IMR-90 (cell line): Measurements from ENCODE around the gene DKK2. TPM values are rescaled to one million over a fixed set of nuclear protein-coding genes. Genes with fewer than 3 reads are reported as not detected.

ENCODE experiments used
- ATAC-seq: fragments of 200-7000 bp; cut with Tn5 transposase; 2 replicates; pipeline ENCODE4 v1.9.1; 2020; ENCODE audit warnings: low read depth, mild to moderate bottlenecking, moderate library complexity
- BruUV-seq: library from RNA; stranded (reverse); fragments of 400-500 nt; replicated peaks from 2 replicates; lab custom pipeline; 2021; lab: Mats Ljungman, UMichigan
- CTCF ChIA-PET: fragments of 300-600 bp; formaldehyde crosslinking; extraction: SDS; loops from one replicate; lab custom pipeline; 2021; ENCODE audit warnings: antibody characterized with exemption; lab: Yijun Ruan, JAX
- POLR2A ChIA-PET: fragments of 300-600 bp; sonication (Branson Sonifier 250); formaldehyde crosslinking; loops from one replicate; lab custom pipeline; 2022; ENCODE audit warnings: antibody characterized with exemption; ENCODE audit not compliant: unreplicated experiment; lab: Charles Lee
- DNase-seq: peaks from one replicate; pipeline ENCODE4 v3.0.0; 2013
- H2AFZ ChIP-seq: replicated peaks from 2 replicates; pipeline ENCODE3; 2013; ENCODE audit warnings: low read length, mild to moderate bottlenecking; ENCODE audit not compliant: poor library complexity
- H2AK5ac ChIP-seq: 2 replicates; pipeline ENCODE4 v1.6.1; 2013; ENCODE audit warnings: low read depth, low read length, inconsistent platforms
- H2AK9ac ChIP-seq: replicated peaks from 2 replicates; pipeline ENCODE3; 2013; ENCODE audit warnings: mild to moderate bottlenecking, low read depth, low read length, moderate library complexity; ENCODE audit not compliant: poor library complexity
- H2BK120ac ChIP-seq: 2 replicates; pipeline ENCODE4 v1.6.1; 2013; ENCODE audit warnings: low read depth, low read length, inconsistent platforms
- H2BK15ac ChIP-seq: 3 replicates; pipeline ENCODE4 v1.6.1; 2013; ENCODE audit warnings: low read depth, low read length, inconsistent platforms
- H2BK20ac ChIP-seq: 2 replicates; pipeline ENCODE4 v1.6.1; 2013; ENCODE audit warnings: low read depth, mild to moderate bottlenecking, inconsistent platforms, low read length, moderate library complexity
- H2BK5ac ChIP-seq: 2 replicates; pipeline ENCODE4 v1.6.1; 2013; ENCODE audit warnings: mild to moderate bottlenecking, low read depth, low read length, inconsistent platforms; ENCODE audit not compliant: poor library complexity, severe bottlenecking
- H3K14ac ChIP-seq: replicated peaks from 2 replicates; pipeline ENCODE4 v1.6.1; 2013; ENCODE audit warnings: low read depth, low read length, inconsistent platforms
- H3K18ac ChIP-seq: 2 replicates; pipeline ENCODE4 v1.6.1; 2013; ENCODE audit warnings: low read depth, low read length, control low read depth
- H3K23ac ChIP-seq: 2 replicates; pipeline ENCODE4 v1.6.1; 2013; ENCODE audit warnings: low read depth, low read length, inconsistent platforms
- H3K27ac ChIP-seq: 2 replicates; pipeline ENCODE4 v1.5.1; 2013; ENCODE audit warnings: mild to moderate bottlenecking, control low read depth, low read length; ENCODE audit not compliant: insufficient read depth
- H3K27me3 ChIP-seq: 2 replicates; pipeline ENCODE4 v1.6.1; 2013; ENCODE audit warnings: low read length; ENCODE audit not compliant: control insufficient read depth, insufficient read depth
- H3K36me3 ChIP-seq: 2 replicates; pipeline ENCODE4 v1.6.1; 2013; ENCODE audit warnings: low read length, mixed read lengths; ENCODE audit not compliant: control insufficient read depth, insufficient read depth
- H3K4ac ChIP-seq: 2 replicates; pipeline ENCODE4 v1.6.1; 2013; ENCODE audit warnings: low read depth, low read length, inconsistent platforms
- H3K4me1 ChIP-seq: 2 replicates; pipeline ENCODE4 v1.6.1; 2013; ENCODE audit warnings: low read length, mixed read lengths; ENCODE audit not compliant: control insufficient read depth, insufficient read depth
- H3K4me2 ChIP-seq: 2 replicates; pipeline ENCODE4 v1.6.1; 2013; ENCODE audit warnings: low read depth, mild to moderate bottlenecking, control low read depth, low read length, moderate library complexity
- H3K4me3 ChIP-seq: 2 replicates; pipeline ENCODE4 v1.5.1; 2013; ENCODE audit warnings: low read depth, mild to moderate bottlenecking, control low read depth, low read length, moderate library complexity; ENCODE audit not compliant: insufficient read depth
- H3K56ac ChIP-seq: 2 replicates; pipeline ENCODE4 v1.6.1; 2013; ENCODE audit warnings: low read length, inconsistent platforms; ENCODE audit not compliant: insufficient read depth; ENCODE audit errors: extremely low read depth
- H3K79me1 ChIP-seq, 2 experiments: 2 replicates each; pipeline ENCODE4 v1.6.1; 2013; ENCODE audit warnings: low read length in 2 of 2, inconsistent platforms in 1 of 2, low read depth in 1 of 2
- H3K9ac ChIP-seq: 2 replicates; pipeline ENCODE4 v1.6.1; 2013; ENCODE audit warnings: low read depth, low read length, control low read depth
- H3K9me1 ChIP-seq: 2 replicates; pipeline ENCODE4 v1.6.1; 2013; ENCODE audit warnings: low read length, inconsistent platforms; ENCODE audit not compliant: insufficient read depth
- H3K9me3 ChIP-seq: 2 replicates; pipeline ENCODE4 v1.6.1; 2013; ENCODE audit warnings: low read length; ENCODE audit not compliant: control insufficient read depth, insufficient read depth
- H4K20me1 ChIP-seq: 2 replicates; pipeline ENCODE4 v1.6.1; 2013; ENCODE audit warnings: low read length, inconsistent platforms; ENCODE audit not compliant: insufficient read depth
- H4K5ac ChIP-seq: 2 replicates; pipeline ENCODE4 v1.6.1; 2013; ENCODE audit warnings: mild to moderate bottlenecking, low read depth, low read length, control low read depth
- H4K8ac ChIP-seq, 2 experiments: 2 replicates each; pipeline ENCODE4 v1.6.1; 2013; ENCODE audit warnings: low read depth in 2 of 2, low read length in 2 of 2, control low read depth in 1 of 2, inconsistent platforms in 1 of 2
- H4K91ac ChIP-seq: 2 replicates; pipeline ENCODE4 v1.6.1; 2013; ENCODE audit warnings: low read depth, low read length, inconsistent platforms; ENCODE audit not compliant: insufficient read depth
- CEBPB ChIP-seq: IDR thresholded peaks from 2 replicates; pipeline ENCODE4 v1.6.1; 2012; ENCODE audit warnings: low read depth, low read length, improper control_type of control experiment
- CHD1 ChIP-seq: IDR thresholded peaks from 2 replicates; pipeline ENCODE4 v1.6.1; 2012; ENCODE audit warnings: low read depth, low read length, improper control_type of control experiment
- NFE2L2 ChIP-seq: fragments of 150-350 bp; IDR thresholded peaks from 2 replicates; pipeline ENCODE4 v1.6.1; 2016; ENCODE audit warnings: low read depth, mild to moderate bottlenecking, low read length
- dilution Hi-C: fragments of 300-500 bp; cut with HindIII; formaldehyde crosslinking; loops from one replicate; pipeline ENCODE4 v1.14.3; 2018; ENCODE audit warnings: low sequenced_read_pairs; ENCODE audit not compliant: unreplicated experiment
- in situ Hi-C: fragments of 300-500 bp; cut with MboI; formaldehyde crosslinking; loops from 3 replicates; pipeline ENCODE4 v1.14.3; 2019; ENCODE audit warnings: low sequenced_read_pairs, inconsistent platforms, mixed read lengths
- intact Hi-C: fragments of 100-400 bp; cut with micrococcal nuclease; formaldehyde crosslinking; loops from 2 replicates; pipeline ENCODE4 v1.10.0; 2022
- polyA plus RNA-seq, 3 experiments: library from polyadenylated mRNA; depleted of rRNA; stranded (reverse); fragments of >200 nt; gene quantifications; 2 replicates each; pipeline ENCODE4 v1.2.3, GENCODE V29; 2012; ENCODE audit warnings: low replicate concordance in 1 of 3
- total RNA-seq: library from RNA; depleted of rRNA; stranded (reverse); fragments of >200 nt; gene quantifications from 2 replicates; pipeline ENCODE4 v1.2.3, GENCODE V29; 2012
- TF ChIP-seq, protein P1 (sequence below): conservative IDR thresholded peaks from 2 replicates; pipeline ENCODE4 v1.5.1; 2012; ENCODE audit warnings: mild to moderate bottlenecking, low read depth, low read length, improper control_type of control experiment

The DKK2 gene
- total and polyA plus RNA-seq, 2 of the 4 experiments (the other 2 are of a cell fraction) = 0.39 to 0.72 TPM

- no peak overlapping the region for H3K4me2 ChIP-seq
- no peak overlapping the region for H4K8ac ChIP-seq
- H2AFZ ChIP-seq = no peak overlapping the region
- DNase-seq (no peak), ATAC-seq (no peak)
- POLR2A ChIA-PET = no interaction called here
- H2AK9ac ChIP-seq = no peak overlapping the region
- BruUV-seq = no TSS peak
- H3K23ac ChIP-seq = no peak overlapping the region
- in situ Hi-C loops = no loop called here
- H3K4ac ChIP-seq = no peak overlapping the region
- H2BK120ac ChIP-seq = no peak overlapping the region
- no peak overlapping the region for H3K14ac ChIP-seq
- no peak overlapping the region for H4K91ac ChIP-seq
- TF ChIP-seq NFE2L2 (no peak), CEBPB (no peak), CHD1 (no peak)
- TF ChIP-seq, protein P1, sequence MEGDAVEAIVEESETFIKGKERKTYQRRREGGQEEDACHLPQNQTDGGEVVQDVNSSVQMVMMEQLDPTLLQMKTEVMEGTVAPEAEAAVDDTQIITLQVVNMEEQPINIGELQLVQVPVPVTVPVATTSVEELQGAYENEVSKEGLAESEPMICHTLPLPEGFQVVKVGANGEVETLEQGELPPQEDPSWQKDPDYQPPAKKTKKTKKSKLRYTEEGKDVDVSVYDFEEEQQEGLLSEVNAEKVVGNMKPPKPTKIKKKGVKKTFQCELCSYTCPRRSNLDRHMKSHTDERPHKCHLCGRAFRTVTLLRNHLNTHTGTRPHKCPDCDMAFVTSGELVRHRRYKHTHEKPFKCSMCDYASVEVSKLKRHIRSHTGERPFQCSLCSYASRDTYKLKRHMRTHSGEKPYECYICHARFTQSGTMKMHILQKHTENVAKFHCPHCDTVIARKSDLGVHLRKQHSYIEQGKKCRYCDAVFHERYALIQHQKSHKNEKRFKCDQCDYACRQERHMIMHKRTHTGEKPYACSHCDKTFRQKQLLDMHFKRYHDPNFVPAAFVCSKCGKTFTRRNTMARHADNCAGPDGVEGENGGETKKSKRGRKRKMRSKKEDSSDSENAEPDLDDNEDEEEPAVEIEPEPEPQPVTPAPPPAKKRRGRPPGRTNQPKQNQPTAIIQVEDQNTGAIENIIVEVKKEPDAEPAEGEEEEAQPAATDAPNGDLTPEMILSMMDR = no peak
- intact Hi-C loops = no loop called here
- no peaks in the 10 kb centered on the region for H3K27me3 ChIP-seq
- dilution Hi-C loops = no loop called here
- no peak overlapping the region for H3K4me3 ChIP-seq
- no peaks in the 10 kb centered on the region for H4K20me1 ChIP-seq
- no peak overlapping the region for H2BK20ac ChIP-seq
- H2AK5ac ChIP-seq = no peak overlapping the region
- H3K9me3 ChIP-seq = peaks cover 2% of the 10 kb centered on the region; the same call in 1 of the 2 replicates
- H3K4me1 ChIP-seq = no peaks in the 10 kb centered on the region
- H3K18ac ChIP-seq = no peak overlapping the region
- no peak overlapping the region for H2BK15ac ChIP-seq
- H3K9me1 ChIP-seq = no peaks in the 10 kb centered on the region
- no peak overlapping the region for H4K5ac ChIP-seq
- H3K36me3 ChIP-seq = no peaks in the 10 kb centered on the region
- H3K9ac ChIP-seq = no peak overlapping the region
- no peak overlapping the region for H2BK5ac ChIP-seq
- H3K27ac ChIP-seq = no peak overlapping the region
- CTCF ChIA-PET = no interaction called here
- no peaks in the 10 kb centered on the region for H3K79me1 ChIP-seq
- no peak overlapping the region for H3K56ac ChIP-seq
Measured at GRCh38 chr4:106981431-106981830, 54.7 kb downstream of the DKK2 start.
